Amniotic epithelial cell (primary cell): ENCODE measurements around the gene SCLY.

Source experiments
- DNase-seq: peaks from one replicate; pipeline ENCODE4 v3.0.0-alpha.2; 2010; ENCODE audit warnings: low read depth

The SCLY gene

DNA sequence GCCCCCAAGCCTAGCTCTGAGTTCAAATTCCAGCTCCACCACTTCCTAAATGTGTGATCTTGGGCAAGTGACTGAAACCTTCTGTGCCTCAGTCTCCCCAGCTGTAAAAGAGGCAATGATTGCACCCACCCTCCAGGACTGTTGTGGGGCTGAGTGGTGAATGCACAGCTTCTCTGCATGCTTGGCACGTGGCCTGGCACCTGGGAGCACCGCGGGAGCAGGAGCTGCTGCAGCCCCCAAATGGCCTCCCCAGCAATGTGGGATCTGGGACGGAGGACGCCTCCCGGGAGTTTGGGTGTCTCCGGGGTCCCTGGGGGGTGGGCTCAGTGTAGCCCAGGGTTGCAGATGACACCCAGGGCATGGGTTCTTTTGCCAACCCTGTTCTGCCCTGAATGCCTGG lies 79.2 kb downstream of the SCLY start:
- DNase-seq = no peak

- DNase-seq = no peak
Measured at GRCh38 chr2:238140721-238141540, 80.1 kb downstream of the SCLY start.

- no peak for DNase-seq
Measured at GRCh38 chr2:238141541-238142318, 80.9 kb downstream of the SCLY start.

DNA sequence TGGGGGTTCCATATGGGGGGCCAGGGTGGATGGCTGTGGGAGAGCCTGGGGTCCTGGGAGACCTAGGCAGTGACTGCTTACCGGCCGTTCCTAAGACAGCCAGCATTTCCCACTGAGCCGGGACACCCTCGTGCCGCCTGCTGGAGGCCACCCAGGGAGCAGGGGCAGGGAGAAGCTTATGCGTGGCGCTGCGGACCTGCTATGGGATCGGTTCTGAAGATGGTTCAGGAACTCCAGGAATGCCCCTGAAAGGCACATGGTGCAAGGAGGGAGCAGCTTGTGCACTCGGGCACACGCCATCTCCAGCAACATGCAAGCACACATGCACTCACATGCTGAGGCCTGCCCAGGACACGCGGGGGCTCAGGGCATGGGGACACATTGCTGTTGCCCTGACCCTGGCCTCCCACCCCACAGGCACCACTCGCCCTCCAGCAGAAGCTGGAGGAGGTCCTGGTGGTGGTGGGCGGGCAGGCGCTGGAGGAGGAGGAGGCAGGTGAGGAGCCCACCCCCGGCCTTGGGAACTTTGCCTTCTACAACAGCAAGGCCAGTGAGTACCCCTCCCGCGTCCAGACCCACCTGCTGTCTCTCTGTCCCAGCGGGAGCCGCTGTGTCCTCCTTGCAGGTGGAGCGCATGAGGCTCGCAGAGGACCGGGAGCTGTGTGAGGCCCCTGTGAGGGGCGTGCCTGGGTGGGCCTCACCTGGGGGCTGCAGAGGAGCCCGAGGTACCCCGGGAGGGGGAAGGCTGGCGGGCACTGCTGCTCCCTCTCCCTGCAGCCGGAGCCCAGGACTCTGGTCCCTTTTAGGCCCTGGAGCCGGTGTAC lies 81.8 kb downstream of the SCLY start:
- DNase-seq = no peak

DNA sequence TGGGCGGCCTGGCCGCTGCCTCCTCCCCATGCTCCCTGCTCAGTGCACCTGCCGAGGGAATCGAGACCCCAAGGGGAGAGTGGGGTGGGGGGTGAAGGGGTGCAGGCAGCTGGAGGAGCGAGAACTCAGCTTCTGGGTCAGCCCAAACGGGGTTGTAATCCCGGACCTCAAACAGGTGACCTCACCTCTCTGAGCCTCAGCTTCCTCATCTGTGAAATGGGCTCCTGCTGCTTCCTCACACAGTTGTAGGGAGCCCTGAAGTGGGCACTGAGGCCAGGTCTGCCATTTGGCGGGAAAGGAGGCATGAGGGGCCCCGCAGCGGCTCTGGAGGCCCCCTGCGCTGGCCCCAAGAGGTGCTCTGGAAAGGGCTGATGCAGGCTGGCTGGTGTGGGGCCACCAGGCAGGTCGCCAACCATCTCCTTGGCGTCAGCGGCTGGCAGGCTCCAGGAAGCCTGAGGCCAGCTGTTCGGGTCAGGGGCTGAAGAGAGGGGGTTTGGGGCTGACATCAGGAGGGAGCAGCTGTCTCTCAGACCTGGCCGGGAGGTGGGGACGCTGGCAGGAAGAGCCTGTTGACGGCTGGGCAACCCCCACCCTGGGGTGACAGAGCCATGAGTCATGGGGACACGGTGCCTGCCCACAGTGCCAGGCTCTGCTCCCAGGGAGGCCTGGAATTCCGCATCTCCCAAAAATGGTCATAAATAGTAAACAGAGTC lies 82.6 kb downstream of the SCLY start:
- DNase-seq = no peak

DNA sequence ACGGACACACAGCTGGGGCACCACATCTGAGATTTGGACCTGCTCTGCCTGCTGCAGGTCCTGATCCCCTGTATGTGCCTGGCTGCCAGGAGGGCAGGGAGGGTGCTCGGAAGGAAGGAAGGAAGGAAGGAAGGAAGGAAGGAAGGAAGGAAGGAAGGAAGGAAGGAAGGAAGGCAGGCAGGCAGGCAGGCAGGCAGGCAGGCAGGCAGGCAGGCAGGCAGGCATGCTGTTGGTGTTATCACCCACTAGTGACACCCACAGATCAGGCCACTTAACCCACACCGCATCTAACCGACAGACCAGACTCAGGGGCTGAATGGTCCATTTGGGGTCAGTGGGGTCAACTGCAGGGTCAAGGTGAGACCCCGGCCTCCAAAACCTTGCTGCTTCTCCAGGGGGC lies 83.5 kb downstream of the SCLY start:
- DNase-seq = no peak

GRCh38 chr2:238145046-238145445 lies 84.2 kb downstream of the SCLY start:
- DNase-seq = no peak

DNA sequence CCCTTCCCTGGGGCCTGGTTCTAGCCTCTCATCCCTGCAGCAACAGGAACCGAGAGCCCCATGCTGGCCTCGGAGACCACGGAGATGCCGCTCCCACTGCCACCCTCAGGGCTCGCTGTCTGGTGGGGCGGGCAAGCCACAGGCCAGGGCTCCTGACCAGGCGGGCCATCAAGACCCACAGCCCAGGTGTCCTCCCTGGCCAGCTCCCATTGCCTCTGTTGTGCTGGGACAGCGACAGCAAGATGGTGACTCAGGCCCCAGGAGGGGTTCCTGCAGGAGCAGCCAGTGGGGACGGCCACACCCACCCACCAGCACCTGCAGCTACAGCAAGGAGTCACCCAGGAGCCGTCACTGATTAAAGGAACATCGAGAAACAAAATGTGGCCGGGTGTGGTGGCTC lies 85.0 kb downstream of the SCLY start:
- no peak for DNase-seq

DNA sequence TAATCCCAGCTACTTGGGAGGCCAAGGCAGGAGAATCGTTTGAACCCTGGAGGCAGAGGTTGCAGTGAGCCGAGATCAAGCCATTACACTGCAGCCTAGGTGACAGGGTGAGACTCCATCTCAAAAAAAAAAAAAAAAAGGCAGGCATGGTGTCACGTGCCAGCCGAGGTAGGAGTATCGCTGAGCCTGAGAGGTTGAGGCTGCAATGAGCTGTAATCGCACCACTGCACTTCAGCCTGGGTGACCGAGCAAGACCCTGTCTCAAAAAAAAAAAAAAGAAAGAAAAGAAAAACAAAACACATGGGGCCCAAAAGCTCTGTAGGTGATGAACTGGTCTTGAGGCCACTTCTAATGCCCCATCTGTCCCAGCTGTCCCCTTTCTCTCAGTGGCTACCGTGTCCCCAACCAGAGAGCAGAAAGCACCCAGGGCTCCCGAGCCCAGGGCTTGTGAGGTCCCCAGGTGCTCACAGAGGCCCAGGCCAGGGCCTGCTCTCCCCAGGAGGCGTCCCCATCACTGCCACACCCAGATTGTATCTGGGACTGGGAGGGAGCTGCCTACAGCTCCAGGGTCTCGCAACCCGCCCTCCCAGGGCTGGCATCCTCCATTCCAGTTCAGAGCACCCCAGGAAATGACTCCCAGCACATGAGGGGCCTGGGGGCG lies 86.2 kb downstream of the SCLY start:
- no peak for DNase-seq

DNA sequence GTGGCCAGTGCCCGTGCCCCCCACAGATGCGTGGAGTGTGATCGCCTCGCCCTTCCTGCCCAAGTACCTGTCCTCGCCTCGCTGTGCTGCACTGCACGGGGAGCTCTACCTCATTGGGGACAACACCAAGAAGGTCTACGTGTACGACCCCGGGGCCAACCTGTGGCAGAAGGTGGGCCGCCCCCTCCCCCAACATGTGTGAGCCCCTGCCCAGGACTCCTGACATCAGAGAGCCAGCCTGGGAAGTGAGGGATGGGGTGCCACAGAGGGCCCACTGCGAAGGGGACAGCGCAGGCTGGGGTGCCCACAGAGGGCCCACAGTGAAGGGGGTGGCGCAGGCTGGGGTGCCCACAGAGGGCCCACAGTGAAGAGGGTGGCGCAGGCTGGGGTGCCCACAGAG lies 88.2 kb downstream of the SCLY start:
- DNase-seq = no peak
